Cardiac muscle cell (in vitro differentiated cells and primary cell): ENCODE results near the gene NRXN2. TPM values are rescaled to one million over a fixed set of nuclear protein-coding genes. Genes with fewer than 3 reads are reported as not detected.

ENCODE experiments used
- DNase-seq, 2 donors: peaks; one replicate each; pipeline versions ENCODE4 v3.0.0 to v3.0.0-alpha.2; 2010 to 2017; ENCODE audit warnings: low read depth in 1 of 2, low spot score in 1 of 2
- H3K27ac ChIP-seq: fragments of 200-600 bp; sonication (generic); 2 replicates; pipeline ENCODE4 v1.5.1; 2016
- H3K27me3 ChIP-seq: fragments of 200-600 bp; sonication (generic); 2 replicates; pipeline ENCODE4 v1.6.0; 2016; ENCODE audit warnings: control low read depth
- H3K36me3 ChIP-seq: fragments of 200-600 bp; sonication (generic); 2 replicates; pipeline ENCODE4 v1.5.1; 2016; ENCODE audit warnings: control low read depth
- H3K4me1 ChIP-seq: fragments of 200-600 bp; sonication (generic); 2 replicates; pipeline ENCODE4 v1.8.1; 2017; ENCODE audit warnings: low read depth, mild to moderate bottlenecking, mixed run types
- H3K4me3 ChIP-seq: fragments of 200-600 bp; sonication (generic); 2 replicates; pipeline ENCODE4 v1.5.1; 2016; ENCODE audit warnings: mild to moderate bottlenecking
- H3K9me3 ChIP-seq: fragments of 200-600 bp; sonication (generic); 2 replicates; pipeline ENCODE4 v1.5.1; 2017; ENCODE audit warnings: low read depth, mild to moderate bottlenecking, control low read depth
- polyA plus RNA-seq: library from polyadenylated mRNA; unstranded; fragments of >200 nt; fragmentation: Nextera tagmentation; extraction: Ambion mirVana; gene quantifications from 2 replicates; pipeline ENCODE4 v1.2.1, GENCODE V29; 2016
- total RNA-seq: library from RNA; depleted of rRNA; stranded (reverse); fragments of >200 nt; gene quantifications from 2 replicates; pipeline ENCODE4 v1.2.3, GENCODE V29; 2016
- TF ChIP-seq, protein P1 (sequence below): IDR thresholded peaks from 2 replicates; pipeline ENCODE4 v1.5.1; 2012; ENCODE audit warnings: low read depth, mild to moderate bottlenecking, low read length

Gene NRXN2
- total and polyA plus RNA-seq, 2 experiments from 2014 or later, result 1.2 to 1.3 TPM

DNA sequence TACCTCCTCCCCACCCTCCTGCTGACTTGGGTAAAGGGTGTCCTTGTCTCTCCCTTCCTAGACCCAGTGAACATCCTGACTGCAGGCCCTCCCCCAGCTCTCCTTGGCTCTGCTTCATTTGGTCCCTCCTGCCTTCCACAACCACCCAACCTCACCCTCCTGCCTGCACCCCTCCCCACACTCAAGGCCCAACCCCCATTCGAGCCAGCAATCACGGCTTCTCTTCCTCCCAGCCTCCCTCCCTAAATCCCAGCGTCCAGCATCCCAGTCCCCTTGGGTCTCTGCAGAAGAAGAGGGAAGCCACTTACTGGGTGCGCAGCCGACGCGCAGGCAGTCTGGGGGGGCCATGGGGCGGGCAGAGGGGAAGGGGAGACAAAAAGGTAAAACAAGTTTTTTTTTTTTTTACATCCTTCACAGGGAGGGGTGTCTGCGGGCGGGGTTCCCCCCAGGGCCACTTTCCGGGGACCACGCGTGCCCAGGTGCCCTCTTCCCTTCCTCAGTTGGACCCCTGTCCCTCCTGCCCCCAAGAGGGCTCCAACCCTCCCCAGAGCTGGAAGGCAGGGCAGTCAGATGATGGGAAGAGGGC lies 69.5 kb downstream of the NRXN2 start:
- TF ChIP-seq, protein P1, sequence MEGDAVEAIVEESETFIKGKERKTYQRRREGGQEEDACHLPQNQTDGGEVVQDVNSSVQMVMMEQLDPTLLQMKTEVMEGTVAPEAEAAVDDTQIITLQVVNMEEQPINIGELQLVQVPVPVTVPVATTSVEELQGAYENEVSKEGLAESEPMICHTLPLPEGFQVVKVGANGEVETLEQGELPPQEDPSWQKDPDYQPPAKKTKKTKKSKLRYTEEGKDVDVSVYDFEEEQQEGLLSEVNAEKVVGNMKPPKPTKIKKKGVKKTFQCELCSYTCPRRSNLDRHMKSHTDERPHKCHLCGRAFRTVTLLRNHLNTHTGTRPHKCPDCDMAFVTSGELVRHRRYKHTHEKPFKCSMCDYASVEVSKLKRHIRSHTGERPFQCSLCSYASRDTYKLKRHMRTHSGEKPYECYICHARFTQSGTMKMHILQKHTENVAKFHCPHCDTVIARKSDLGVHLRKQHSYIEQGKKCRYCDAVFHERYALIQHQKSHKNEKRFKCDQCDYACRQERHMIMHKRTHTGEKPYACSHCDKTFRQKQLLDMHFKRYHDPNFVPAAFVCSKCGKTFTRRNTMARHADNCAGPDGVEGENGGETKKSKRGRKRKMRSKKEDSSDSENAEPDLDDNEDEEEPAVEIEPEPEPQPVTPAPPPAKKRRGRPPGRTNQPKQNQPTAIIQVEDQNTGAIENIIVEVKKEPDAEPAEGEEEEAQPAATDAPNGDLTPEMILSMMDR, result no peak
- Histone ChIP-seq H3K4me1 (peaks cover 4% of the 10 kb centered on the region), H3K36me3 (no peaks in the 10 kb centered on the region), H3K27ac (no peak overlapping the region), H3K4me3 (no peak overlapping the region), H3K9me3 (no peaks in the 10 kb centered on the region), H3K27me3 (no peaks in the 10 kb centered on the region)
- no peak for DNase-seq

DNA sequence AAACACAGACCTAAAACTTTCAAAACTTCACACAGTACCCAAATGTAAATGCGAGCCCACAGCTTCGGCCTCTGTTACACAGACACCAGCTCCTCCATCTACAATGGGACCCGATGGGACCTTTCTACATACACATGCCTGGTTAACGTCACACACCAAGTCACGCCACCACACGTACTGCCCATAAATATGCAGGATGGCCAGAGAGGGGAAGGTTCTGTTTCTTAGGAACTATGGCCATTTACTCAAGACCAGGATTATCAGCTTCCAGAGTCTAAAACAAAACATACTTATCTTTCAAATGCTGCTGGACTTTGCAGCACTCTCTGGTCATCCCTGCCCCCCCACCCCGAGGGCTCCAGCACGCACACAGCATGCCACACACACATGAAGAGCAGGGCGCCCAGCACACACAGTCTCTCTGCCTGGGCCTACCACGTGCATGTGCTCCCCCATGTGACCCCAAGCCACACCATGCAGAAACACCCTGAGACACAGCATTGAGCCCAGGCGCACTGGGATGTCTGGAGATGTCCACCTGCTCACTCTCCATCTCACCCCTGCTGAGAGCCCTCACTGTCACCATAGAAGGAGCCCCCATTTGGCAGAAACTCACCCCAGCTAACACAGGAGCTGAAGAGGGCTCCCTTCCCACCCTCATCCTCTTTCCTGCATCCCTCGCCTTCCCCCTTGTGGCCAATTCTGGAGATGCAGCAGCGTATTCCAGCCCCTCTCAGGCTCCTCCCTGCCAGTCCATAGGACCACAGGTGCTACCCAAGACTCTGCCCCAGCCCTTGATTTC lies 70.2 kb downstream of the NRXN2 start:
- no peaks in the 10 kb centered on the region for H3K27me3 ChIP-seq
- H3K27ac ChIP-seq, result no peak overlapping the region
- H3K4me3 ChIP-seq, result no peak overlapping the region
- H3K4me1 ChIP-seq, result peaks cover 4% of the 10 kb centered on the region
- H3K36me3 ChIP-seq, result no peaks in the 10 kb centered on the region
- peak; percentile 81 for DNase-seq
- no peaks in the 10 kb centered on the region for H3K9me3 ChIP-seq
- TF ChIP-seq, protein P1, result peak; percentile 91

DNA sequence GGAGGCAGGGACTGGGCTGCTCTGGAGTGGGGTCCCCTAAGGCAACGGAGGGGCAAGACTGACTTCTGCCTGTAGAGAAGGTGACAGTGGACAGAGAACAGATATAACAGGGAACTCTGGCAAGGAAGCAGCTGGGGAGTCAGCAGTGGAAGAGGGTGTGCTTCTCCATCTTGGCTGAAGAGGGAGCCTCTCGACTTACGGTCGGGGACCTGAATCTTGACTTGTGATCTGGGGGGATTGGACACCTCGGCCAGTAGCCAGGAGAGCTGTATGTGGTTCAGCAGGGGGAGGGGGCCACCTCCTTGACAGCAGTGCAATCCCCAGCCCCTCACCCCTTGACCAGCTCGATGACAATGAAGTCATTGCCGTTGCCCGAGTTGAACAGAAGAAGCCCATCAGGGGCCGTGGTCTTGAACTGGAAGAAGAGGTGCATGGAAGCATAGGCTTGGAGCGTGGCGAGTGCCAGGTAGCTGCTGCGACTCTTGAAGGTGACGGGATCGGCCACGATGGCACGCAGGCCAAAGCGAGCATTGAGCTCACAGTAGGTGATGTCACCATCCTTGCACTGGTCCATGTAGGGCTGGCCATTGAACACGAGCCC lies 72.0 kb downstream of the NRXN2 start:
- no peaks in the 10 kb centered on the region for H3K9me3 ChIP-seq
- H3K27ac ChIP-seq, result no peak overlapping the region
- DNase-seq, result peak; percentile 46 to 47
- H3K4me1 ChIP-seq, result no peaks in the 10 kb centered on the region
- H3K36me3 ChIP-seq, result no peaks in the 10 kb centered on the region
- TF ChIP-seq, protein P1, result peak; percentile 64
- no peak overlapping the region for H3K4me3 ChIP-seq
- H3K27me3 ChIP-seq, result peaks cover 8% of the 10 kb centered on the region

DNA sequence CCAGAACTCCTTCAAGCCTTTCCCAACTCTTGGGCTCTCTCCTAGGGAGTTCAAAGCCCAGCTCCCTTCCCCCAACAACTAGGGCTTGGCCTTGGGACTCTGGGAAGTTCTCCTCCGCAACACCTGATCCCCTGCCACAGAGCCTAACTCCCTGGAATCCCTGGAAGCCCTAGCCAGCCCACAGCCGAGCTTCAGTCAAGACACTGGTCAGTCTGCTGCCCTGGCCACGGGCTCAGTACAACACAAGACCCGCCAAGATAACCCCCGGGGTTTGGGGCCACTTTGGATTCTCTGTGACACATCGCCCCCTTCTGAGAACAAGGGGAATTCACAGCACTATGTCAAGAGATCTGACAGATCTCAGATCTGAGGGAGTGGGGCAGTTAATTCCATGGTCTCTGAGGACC lies 73.7 kb downstream of the NRXN2 start:
- TF ChIP-seq, protein P1, result peak; percentile 61
- no peak overlapping the region for H3K27ac ChIP-seq
- H3K36me3 ChIP-seq, result no peaks in the 10 kb centered on the region
- H3K27me3 ChIP-seq, result peaks cover 26% of the 10 kb centered on the region
- no peaks in the 10 kb centered on the region for H3K9me3 ChIP-seq
- H3K4me3 ChIP-seq, result no peak overlapping the region
- no peaks in the 10 kb centered on the region for H3K4me1 ChIP-seq
- peak; percentile 51 to 71 for DNase-seq

DNA sequence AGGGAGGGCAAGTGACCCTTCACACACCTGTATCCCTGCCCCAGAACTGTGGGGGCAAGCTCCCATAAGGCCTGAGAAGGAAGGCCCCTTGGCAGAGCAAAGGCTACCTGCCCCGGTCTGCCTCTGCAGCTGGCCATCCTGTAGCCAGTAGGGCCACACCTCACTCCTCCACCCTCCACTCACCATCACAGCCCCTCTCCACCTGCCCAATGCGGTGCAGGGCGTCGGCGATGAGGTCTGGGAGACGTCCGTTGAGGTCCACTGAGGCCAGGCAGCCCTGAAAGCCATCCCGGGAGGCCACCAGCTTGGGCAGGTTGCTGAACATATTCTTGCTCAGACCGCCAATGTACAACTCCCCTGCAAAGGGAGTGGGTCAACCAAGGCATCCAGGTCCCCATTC lies 74.4 kb downstream of the NRXN2 start:
- no peaks in the 10 kb centered on the region for H3K9me3 ChIP-seq
- TF ChIP-seq, protein P1, result no peak

More for the DNA sequence above, 74.4 kb downstream of the NRXN2 start:
- no peaks in the 10 kb centered on the region for H3K36me3 ChIP-seq
- DNase-seq, result no peak
- peaks cover 33% of the 10 kb centered on the region for H3K27me3 ChIP-seq
- H3K4me1 ChIP-seq, result no peaks in the 10 kb centered on the region
- no peak overlapping the region for H3K27ac ChIP-seq
- H3K4me3 ChIP-seq, result no peak overlapping the region
